B cell (primary cell): ENCODE measurements around the gene CNIH4. TPM values are rescaled to one million over a fixed set of nuclear protein-coding genes. Genes with fewer than 3 reads are reported as not detected.
"Not testable (repeated sequence)": the region's sequence is repeated elsewhere in the genome, so short reads cannot be mapped to it uniquely, and the experiment has no call there.

Experiments
- ATAC-seq: fragments of 200-7000 bp; cut with Tn5 transposase; one replicate; pipeline ENCODE4 v1.10.0; 2021; ENCODE audit warnings: low read depth, mild to moderate bottlenecking, moderate number of reproducible peaks, moderate library complexity
- CTCF ChIA-PET: fragments of 350-600 bp; sonication (Branson Sonifier 250); formaldehyde crosslinking; loops from one replicate; lab custom pipeline; 2021; ENCODE audit warnings: antibody characterized with exemption, inconsistent platforms; lab: Charles Lee
- POLR2A ChIA-PET: fragments of 350-600 bp; sonication (Branson Sonifier 250); formaldehyde crosslinking; loops from one replicate; lab custom pipeline; 2021; ENCODE audit warnings: antibody characterized with exemption; lab: Charles Lee
- DNase-seq: peaks from one replicate; pipeline ENCODE4 v3.0.0; 2013
- H2AFZ ChIP-seq: 2 replicates; pipeline ENCODE4 v1.6.1; 2012; ENCODE audit warnings: mild to moderate bottlenecking, low read depth, low read length; ENCODE audit not compliant: insufficient read depth, poor library complexity, severe bottlenecking
- H3K27ac ChIP-seq, 2 donors: 1 replicate in 1 of 2; 2 replicates in 1 of 2; pipeline ENCODE4 v1.5.1; 2012 to 2013; ENCODE audit warnings: low read length in 2 of 2, mild to moderate bottlenecking in 2 of 2, moderate library complexity in 1 of 2
- H3K27me3 ChIP-seq, 4 experiments: fragments of 200-600 bp in 1 of 4; sonication (generic) in 1 of 4; replicated peaks in 1 of 4; 1 replicate in 2 of 4; 2 replicates in 2 of 4; pipeline versions ENCODE4 v1.6.1 to v1.7.0; 2013 to 2016; ENCODE audit warnings: low read length in 3 of 4, mild to moderate bottlenecking in 2 of 4, mixed read lengths in 1 of 4, moderate library complexity in 1 of 4; ENCODE audit not compliant: insufficient read depth in 4 of 4, control insufficient read depth in 3 of 4; ENCODE audit errors: control extremely low read depth in 1 of 4
- H3K36me3 ChIP-seq, 2 experiments: replicated peaks in 1 of 2; 1 replicate in 1 of 2; 2 replicates in 1 of 2; pipeline versions ENCODE4 v1.6.1 to v1.7.1; 2013; ENCODE audit warnings: low read length in 1 of 2; ENCODE audit not compliant: insufficient read depth in 2 of 2, control insufficient read depth in 1 of 2; ENCODE audit errors: control extremely low read depth in 1 of 2, extremely low read depth in 1 of 2
- H3K4me1 ChIP-seq, 2 donors: fragments of 200-600 bp in 1 of 2; sonication (generic) in 1 of 2; 1 replicate in 1 of 2; 2 replicates in 1 of 2; pipeline versions ENCODE4 v1.5.1 to v1.6.1; 2013 to 2017; ENCODE audit warnings: low read length in 2 of 2; ENCODE audit not compliant: control insufficient read depth in 2 of 2, insufficient read depth in 2 of 2
- H3K4me2 ChIP-seq: replicated peaks from 2 replicates; pipeline ENCODE3; 2012; ENCODE audit warnings: mild to moderate bottlenecking, low read depth, low read length; ENCODE audit not compliant: poor library complexity, severe bottlenecking
- H3K4me3 ChIP-seq, 5 experiments: fragments of 200-600 bp in 1 of 5; sonication (generic) in 1 of 5; 1 replicate in 3 of 5; 2 replicates in 2 of 5; pipeline versions ENCODE4 v1.5.1 to v1.7.0; 2011 to 2016; ENCODE audit warnings: low read length in 4 of 5, mild to moderate bottlenecking in 4 of 5, low read depth in 2 of 5, control low read depth in 1 of 5, moderate library complexity in 1 of 5; ENCODE audit not compliant: insufficient read depth in 1 of 5; ENCODE audit errors: control extremely low read depth in 1 of 5, extremely low read depth in 1 of 5
- H3K79me2 ChIP-seq: fragments of 200-600 bp; sonication (generic); one replicate; pipeline ENCODE4 v1.6.0; 2016; ENCODE audit warnings: low read length; ENCODE audit not compliant: control insufficient read depth, insufficient read depth
- H3K9ac ChIP-seq: fragments of 200-600 bp; sonication (generic); 2 replicates; pipeline ENCODE4 v1.6.1; 2017; ENCODE audit warnings: mild to moderate bottlenecking, low read length, moderate library complexity
- H3K9me3 ChIP-seq, 3 donors: one replicate each; pipeline versions ENCODE4 v1.6.1 to v1.7.1; 2013; ENCODE audit warnings: low read length in 2 of 3; ENCODE audit not compliant: control insufficient read depth in 2 of 3, insufficient read depth in 1 of 3; ENCODE audit errors: control extremely low read depth in 1 of 3
- H4K20me1 ChIP-seq: 2 replicates; pipeline ENCODE4 v1.6.0; 2012; ENCODE audit warnings: mild to moderate bottlenecking, low read length; ENCODE audit not compliant: insufficient read depth, control insufficient read depth, poor library complexity, severe bottlenecking
- H3K27ac Mint-ChIP-seq: one replicate; pipeline ENCODE4 v1.8.0; 2021; ENCODE audit warnings: mixed read lengths
- H3K27me3 Mint-ChIP-seq: one replicate; pipeline ENCODE4 v1.8.0; 2021; ENCODE audit warnings: mixed read lengths
- H3K4me1 Mint-ChIP-seq: one replicate; pipeline ENCODE4 v1.8.0; 2021; ENCODE audit warnings: mixed read lengths
- H3K4me3 Mint-ChIP-seq: one replicate; pipeline ENCODE4 v1.8.0; 2021; ENCODE audit warnings: mixed read lengths
- H3K9me3 Mint-ChIP-seq: one replicate; pipeline ENCODE4 v1.8.0; 2022; ENCODE audit warnings: mixed read lengths; ENCODE audit not compliant: insufficient read depth
- CTCF ChIP-seq: fragments of 200-600 bp; IDR thresholded peaks from one replicate; pipeline ENCODE4 v1.8.0; 2022; ENCODE audit warnings: antibody characterized with exemption, mild to moderate bottlenecking
- EZH2 ChIP-seq: IDR thresholded peaks from 2 replicates; pipeline ENCODE4 v1.6.1; 2012; ENCODE audit warnings: borderline replicate concordance, low read depth, mild to moderate bottlenecking, moderate library complexity, low read length; ENCODE audit not compliant: insufficient read depth, poor library complexity, severe bottlenecking
- WGBS: methylation state at CpG from one replicate; pipeline ENCODE4 v1.1.5; 2013; ENCODE audit warnings: missing lambda C conversion rate; ENCODE audit not compliant: insufficient coverage; 5-methylcytosine and 5-hydroxymethylcytosine counted together
- intact Hi-C: fragments of 100-400 bp; cut with micrococcal nuclease; formaldehyde crosslinking; loops from one replicate; pipeline ENCODE4 v1.10.0; 2022
- polyA plus RNA-seq: library from polyadenylated mRNA; depleted of rRNA; stranded (reverse); fragments of >200 nt; gene quantifications from 2 replicates; pipeline ENCODE4 v1.2.3, GENCODE V29; 2012
- total RNA-seq, 2 donors: library from RNA; stranded (reverse); fragments of 120-200 nt in 1 of 2; gene quantifications; 1 replicate in 1 of 2; 2 replicates in 1 of 2; pipeline versions ENCODE4 v1.2.3 to v1.2.4, GENCODE V29; 2013 to 2022

The CNIH4 gene
- total and polyA plus RNA-seq, 2 donors (not counting 1 experiment from before 2014, with no cell fraction given) = 13.3 to 27.2 TPM

DNA sequence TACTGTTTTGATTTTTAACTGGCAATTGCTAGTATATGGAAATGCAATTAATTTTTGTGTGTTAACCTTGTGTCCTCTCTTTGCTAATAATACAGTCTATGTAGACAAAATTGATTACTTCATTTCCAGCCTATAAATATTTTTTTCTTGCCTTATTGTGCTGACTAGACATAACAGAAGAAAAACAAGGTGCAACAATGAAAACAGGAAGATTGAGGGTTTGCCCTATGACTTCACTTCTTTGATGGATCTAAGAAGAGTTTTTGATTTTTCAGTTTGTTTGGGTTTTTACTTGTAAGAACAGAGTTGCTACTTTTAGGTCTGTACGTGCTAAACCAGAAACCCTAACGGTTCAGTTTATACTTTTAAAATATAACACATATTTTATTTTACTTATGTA, 8.5 kb upstream of the CNIH4 start:
- TF ChIP-seq EZH2 (no peak), CTCF (no peak)
- Histone ChIP-seq H3K79me2 (no peaks in the 10 kb centered on the region), H3K27ac (no peak overlapping the region), H3K27me3 (peaks cover 0 to 6% (median 2%) of the 10 kb centered on the region in 4 experiments), H3K4me2 (no peak overlapping the region), H3K4me1 (no peaks in the 10 kb centered on the region), H3K9ac (no peak overlapping the region), H2AFZ (no peak overlapping the region), H3K9me3 (peaks cover 2 to 25% (median 18%) of the 10 kb centered on the region in 3 donors), H4K20me1 (no peaks in the 10 kb centered on the region), H3K36me3 (no peaks in the 10 kb centered on the region), H3K4me3 (no peak overlapping the region)
- H3K27me3 Mint-ChIP-seq = peaks cover 17% of the 10 kb centered on the region
- ChIA-PET POLR2A (no interaction called here), CTCF (no interaction called here)
- ATAC-seq = no peak
- H3K4me1 Mint-ChIP-seq = no peaks in the 10 kb centered on the region
- H3K9me3 Mint-ChIP-seq = no peaks in the 10 kb centered on the region
- DNase-seq = no peak
- no peak overlapping the region for H3K27ac Mint-ChIP-seq
- no CpG with 5 or more reads among the region's 2 CpGs for WGBS
- intact Hi-C loops = no loop called here
- no peak overlapping the region for H3K4me3 Mint-ChIP-seq

GRCh38 chr1:224349716-224350115, 7.0 kb upstream of the CNIH4 start:
- H3K79me2 ChIP-seq, ATAC-seq, H3K4me3 Mint-ChIP-seq, H3K4me2 ChIP-seq, H3K9me3 ChIP-seq, H3K4me1 ChIP-seq, H3K27ac Mint-ChIP-seq, DNase-seq, H3K27ac ChIP-seq, H3K4me1 Mint-ChIP-seq, H2AFZ ChIP-seq, H3K36me3 ChIP-seq, H3K4me3 ChIP-seq, H3K27me3 ChIP-seq, H3K9ac ChIP-seq, POLR2A ChIA-PET, H4K20me1 ChIP-seq, CTCF ChIA-PET, intact Hi-C loops, H3K9me3 Mint-ChIP-seq: not testable (repeated sequence)
- H3K27me3 Mint-ChIP-seq = peaks cover 16% of the 10 kb centered on the region
- 95% methylated on average over 29 of the region's 30 CpGs for WGBS

DNA sequence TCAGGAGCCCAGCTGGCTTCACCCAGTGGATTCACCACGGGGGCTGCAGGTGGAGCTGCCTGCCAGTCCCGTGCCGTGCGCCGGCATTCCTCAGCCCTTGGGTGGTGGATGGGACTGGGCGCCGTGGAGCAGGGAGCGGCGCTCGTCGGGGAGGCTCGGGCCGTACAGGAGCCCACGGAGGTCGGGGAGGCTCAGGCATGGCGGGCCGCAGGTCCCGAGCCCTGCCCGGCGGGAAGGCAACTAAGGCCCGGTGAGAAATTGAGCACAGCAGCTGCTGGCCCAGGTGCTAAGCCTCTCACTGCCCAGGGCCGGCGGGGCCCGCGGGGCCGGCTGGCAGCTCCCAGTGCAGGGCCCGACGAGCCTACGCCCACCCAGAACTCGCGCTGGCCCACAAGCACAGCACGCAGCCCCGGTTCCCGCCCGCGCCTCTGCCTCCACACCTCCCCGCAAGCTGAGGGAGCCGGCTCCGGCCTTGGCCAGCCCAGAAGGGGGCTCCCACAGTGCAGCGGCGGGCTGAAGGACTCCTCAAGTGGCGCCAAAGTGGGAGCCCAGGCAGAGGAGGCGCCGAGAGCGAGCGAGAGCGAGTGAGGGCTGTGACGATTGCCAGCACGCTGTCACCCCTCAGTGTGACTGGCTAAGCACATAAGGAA, 4.1 kb upstream of the CNIH4 start:
- H3K27me3 Mint-ChIP-seq, DNase-seq, CTCF ChIA-PET, H3K4me3 ChIP-seq, ATAC-seq, POLR2A ChIA-PET, intact Hi-C loops, H3K9ac ChIP-seq, H3K4me3 Mint-ChIP-seq, H3K79me2 ChIP-seq, H3K36me3 ChIP-seq, H3K9me3 Mint-ChIP-seq, H3K4me1 ChIP-seq, H3K27ac ChIP-seq, H3K4me2 ChIP-seq, H2AFZ ChIP-seq, H3K27ac Mint-ChIP-seq, H4K20me1 ChIP-seq, H3K27me3 ChIP-seq, H3K9me3 ChIP-seq, H3K4me1 Mint-ChIP-seq: not testable (repeated sequence)
- WGBS = 93% methylated on average over 47 of the region's 49 CpGs
